GM19239 (cell line): ENCODE results near the gene C9orf50.

Source experiments
- DNase-seq: peaks from one replicate; pipeline ENCODE4 v3.0.0; 2011; ENCODE audit warnings: low spot score; ENCODE audit not compliant: insufficient read length
- FAIRE-seq: peaks from 2 replicates; lab custom pipeline; 2011; peaks lifted over from hg19 to GRCh38; lab: Jason Lieb, UNC

Gene C9orf50

DNA sequence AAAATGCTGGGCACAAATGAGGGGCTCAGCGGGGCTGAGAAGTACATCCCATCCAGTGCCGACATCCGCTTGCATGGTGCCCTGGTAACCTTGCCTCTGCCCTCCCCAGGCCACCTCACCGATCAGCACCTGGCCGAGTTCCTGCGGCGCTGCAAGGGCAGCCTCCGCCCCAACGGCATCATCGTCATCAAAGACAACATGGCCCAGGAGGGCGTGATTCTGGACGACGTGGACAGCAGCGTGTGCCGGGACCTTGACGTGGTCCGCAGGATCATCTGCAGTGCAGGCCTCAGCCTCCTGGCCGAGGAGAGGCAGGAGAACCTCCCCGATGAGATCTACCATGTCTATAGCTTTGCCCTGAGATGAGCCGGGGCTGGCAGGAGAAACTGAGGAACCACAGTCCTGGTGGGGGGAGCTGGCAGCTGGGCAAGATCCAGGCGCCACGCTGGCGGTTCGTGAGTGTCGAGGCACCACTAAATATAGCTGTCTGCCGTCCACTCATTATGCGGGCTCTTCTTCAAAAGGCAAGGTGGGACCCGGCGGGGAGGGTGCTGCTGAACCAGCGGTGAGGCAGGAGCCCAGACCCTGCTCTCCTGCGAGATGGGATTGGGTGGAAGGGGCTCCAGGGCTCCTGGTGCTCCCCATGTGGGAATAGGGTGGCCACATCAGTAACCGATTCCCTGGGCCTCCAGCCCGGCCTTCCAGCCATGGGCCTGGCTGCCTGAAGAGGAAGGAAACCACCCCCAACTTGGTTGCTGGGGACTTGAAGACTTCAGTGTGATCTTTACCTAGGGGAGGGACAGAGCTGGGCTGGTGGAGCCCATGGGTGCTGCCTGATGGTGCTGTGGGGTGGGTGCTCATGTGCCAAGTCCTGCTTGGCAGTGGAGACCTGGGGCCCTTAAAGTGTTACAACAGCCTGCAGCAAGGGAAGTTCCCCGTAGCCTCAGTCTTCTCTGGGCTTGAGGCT lies 14.5 kb upstream of the C9orf50 start:
- DNase-seq (no peak), FAIRE-seq (no peak)

DNA sequence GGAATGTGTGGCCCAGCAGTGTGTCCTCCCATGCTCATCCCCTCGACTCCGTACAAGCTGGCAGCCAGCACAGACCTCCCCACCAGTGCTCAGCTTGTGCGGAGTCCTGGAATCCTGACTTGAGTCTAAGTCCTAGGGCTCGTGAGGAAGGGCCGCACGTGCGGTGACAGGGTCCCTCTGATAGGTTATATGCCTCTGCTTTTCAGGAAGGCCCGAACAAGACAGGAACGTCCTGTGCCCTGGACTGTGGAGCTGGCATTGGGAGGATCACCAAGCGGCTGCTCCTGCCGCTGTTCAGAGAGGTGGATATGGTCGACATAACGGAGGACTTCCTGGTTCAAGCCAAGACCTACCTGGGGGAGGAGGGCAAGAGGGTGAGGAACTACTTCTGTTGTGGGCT lies 12.9 kb upstream of the C9orf50 start:
- FAIRE-seq = no peak
- DNase-seq = no peak

DNA sequence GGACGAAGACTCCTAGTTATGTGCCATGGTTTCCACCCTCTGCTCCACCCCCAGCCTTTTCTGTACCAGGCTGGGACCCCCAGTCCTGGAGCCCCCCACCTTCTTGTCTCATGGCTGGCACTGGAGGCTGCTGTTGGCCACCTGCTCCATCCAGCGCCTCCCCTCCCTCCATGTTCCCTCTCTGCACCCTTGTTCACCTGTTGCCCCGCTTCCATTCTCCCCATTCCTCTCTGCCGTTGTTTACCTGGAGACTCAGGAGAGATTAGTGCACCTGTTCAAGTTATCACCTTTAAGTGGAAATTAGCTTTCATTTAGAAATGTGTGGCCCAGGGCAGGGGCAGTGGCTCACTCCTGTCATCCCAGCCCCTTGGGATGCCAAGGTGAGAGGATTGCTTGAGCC lies 12.3 kb upstream of the C9orf50 start:
- FAIRE-seq = no peak

DNA sequence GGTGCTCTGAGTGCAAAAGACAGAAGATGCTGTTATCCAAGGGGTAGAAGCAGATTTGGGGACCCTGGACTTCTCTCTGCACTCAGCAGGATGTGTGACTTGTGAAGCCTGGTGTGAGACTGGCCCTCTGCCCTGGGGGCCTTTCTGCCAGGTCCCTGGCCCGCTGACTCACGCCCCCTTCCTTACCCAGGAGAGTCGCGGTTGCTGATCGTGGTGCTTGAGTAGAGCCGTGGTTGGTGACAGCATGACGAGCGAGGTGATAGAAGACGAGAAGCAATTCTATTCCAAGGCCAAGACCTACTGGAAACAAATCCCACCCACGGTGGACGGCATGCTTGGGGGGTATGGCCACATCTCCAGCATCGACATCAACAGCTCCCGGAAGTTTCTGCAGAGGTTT lies 11.6 kb upstream of the C9orf50 start:
- no peak for FAIRE-seq
- no peak for DNase-seq

More for the DNA sequence above, 12.3 kb upstream of the C9orf50 start:
- no peak for DNase-seq

DNA sequence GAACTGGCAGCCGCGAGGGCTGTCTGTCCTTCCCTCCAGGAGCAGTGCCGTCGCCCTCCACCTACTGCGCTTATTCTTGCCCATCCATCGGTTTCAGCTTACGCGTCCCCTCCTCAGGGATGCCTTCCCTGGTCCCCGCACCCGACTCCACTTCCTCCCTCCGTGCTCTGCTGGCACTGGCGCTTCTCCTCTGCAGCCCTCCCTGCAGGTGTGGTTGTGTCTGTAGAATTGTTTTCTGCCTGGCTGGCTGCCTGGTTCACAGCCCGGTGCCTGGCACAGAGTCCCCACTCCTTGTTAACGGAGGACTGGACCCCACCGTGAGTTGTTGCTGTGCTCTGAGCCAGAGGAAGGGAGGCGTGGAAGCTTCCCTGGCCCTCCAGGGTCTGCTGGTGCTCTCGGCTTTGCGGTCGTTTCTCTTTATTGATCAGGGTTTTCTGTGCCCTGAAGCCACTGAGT lies 10.8 kb upstream of the C9orf50 start:
- no peak for FAIRE-seq
- DNase-seq = no peak

DNA sequence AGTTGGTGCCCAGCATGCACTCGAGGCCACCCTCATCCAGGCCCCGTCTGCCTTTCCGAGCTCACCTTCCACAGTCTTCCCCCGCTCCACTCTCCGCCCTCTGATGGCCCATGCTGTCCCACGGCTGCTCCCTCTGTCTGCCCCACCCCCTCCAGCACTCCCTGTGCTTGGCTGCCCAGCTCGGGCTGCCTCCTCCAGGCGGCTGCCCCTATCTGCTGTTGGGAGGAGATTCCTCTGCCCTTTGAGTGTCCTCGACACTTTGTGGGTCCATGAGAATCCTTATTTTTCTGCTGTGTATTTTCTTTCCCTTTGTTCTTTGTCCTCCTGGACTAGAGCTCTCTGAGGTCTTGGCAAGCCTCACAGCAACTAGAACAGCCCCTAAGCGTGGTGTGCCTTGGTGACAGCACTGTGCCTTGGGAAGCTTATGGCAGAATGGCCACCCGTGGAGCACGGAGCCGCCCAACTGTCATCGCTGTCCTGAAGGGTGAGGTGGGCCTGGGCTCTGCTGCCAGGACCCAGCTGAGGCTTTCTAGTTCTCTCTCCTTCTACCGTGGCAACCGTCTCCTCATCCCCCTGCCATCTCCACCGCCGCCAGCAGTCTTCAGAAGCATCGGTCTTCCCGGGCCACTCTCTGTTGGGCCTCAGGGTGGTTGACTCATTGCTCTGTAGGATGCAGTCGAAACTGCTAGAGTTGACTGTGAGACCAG lies 10.2 kb upstream of the C9orf50 start:
- DNase-seq (no peak), FAIRE-seq (no peak)

DNA sequence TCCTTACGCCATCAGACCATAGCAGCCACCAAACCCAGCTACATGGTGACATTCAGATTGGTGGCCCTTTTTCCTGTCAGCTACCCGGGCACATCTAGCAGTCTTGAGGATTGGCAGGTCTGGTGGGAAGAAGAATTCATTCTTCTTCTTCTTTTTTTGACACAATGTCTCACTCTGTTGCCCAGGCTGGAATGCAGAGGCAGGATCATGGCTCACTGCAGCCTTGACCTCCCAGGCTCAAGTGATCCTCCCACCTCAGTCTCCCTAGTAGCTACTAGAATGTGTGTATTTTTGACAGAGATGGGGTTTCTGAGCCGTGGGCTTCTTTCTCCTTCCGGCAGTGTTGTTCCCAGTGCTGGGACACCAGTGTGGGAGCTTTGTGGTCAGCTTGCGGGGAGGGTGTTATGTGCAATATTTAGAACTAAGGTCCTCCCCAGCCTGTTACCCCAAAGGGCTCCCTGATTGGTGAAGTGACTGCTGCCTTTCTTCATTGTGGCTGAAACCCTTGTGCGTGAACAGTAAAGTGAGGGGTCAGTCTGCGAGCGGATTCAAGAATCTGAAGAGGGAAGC lies 8.4 kb upstream of the C9orf50 start:
- FAIRE-seq (no peak), DNase-seq (no peak)

GRCh38 chr9:129628709-129629108 lies 7.8 kb upstream of the C9orf50 start:
- no peak for FAIRE-seq
- DNase-seq = no peak

DNA sequence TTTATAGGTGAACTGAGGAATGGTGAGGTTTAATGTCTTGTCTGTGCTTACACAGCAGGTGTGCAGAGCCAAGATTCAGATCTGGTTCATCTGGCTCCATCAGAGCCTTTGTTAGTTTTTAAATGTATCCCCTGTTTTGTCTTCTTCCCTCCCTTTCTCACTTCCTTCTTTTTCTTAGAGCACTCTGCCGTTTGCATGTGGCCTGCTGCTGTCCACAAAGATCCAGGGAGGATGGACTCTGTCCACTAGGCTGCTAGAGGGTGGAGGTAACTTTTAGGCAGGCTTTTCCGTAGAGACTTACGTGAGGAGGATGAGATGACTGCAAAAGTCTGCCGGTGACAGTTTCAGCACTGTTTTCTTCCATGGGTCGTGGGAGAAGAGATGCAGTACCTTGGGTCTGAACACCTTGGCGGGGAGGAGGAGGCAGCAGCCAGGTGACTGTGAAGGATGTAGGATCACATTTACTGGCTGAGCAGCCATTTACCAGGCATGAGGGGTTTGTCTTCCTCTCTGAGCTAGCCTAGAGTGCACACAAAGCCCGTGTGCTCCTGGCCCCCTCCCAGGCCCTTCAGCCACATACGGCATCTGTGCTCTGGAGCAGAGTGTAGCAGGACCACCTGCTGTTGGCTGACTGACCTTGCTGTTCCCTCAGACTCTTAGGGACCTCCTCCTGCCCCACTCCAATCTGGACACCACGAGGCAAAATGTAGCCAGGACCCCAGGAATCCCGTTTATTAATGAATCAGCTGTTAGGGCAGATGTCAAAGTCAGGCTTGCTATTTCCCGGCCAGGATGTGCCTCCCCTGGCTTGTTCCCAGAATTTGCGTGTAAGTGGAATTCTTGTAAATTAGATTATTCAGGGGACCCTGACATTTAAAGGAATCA lies 6.9 kb upstream of the C9orf50 start:
- no peak for DNase-seq
- no peak for FAIRE-seq

- no peak for DNase-seq
- peak; percentile 60 for FAIRE-seq
Measured at GRCh38 chr9:129626625-129627284, 5.9 kb upstream of the C9orf50 start.

DNA sequence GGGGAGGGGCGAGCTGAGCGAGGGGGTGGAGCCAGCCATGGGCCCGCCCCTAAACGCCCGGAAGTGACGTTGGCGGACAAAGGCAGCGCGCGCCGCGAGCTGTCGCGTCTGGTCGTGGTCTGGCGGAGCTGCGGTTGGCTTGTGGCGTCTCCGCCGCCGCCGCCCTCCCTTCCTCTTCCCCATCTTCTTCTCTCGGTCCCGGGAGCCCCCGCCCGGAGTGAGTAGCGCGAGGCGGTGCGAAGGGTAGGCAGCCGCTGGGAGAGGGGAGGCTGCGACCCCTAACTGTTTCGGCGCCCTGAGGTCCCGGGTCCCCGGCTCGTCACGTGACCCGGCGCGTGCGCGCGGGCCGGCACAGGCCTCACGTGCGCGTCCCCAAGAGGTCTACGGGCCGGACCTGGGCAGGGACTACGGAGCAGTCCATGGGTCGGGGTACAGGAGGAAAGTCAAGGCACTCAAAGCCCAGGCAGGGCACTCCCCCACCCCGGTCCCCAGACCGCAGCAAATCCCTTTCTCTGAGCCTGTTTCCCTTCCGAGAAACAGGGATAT lies 5.3 kb upstream of the C9orf50 start, which contains the start of gene NTMT1:
TSS of gene NTMT1 (plus strand) at position 85 of the 546 bp plus-strand sequence. CDS start 6,541 bp downstream, outside the sequence.
- DNase-seq = peak; percentile 89
- peak; percentile 54 for FAIRE-seq

GRCh38 chr9:129624947-129625346 lies 4.0 kb upstream of the C9orf50 start:
- no peak for FAIRE-seq
- no peak for DNase-seq

- DNase-seq = peak; percentile 75
- no peak for FAIRE-seq
Measured at GRCh38 chr9:129624168-129624759, 3.4 kb upstream of the C9orf50 start.

DNA sequence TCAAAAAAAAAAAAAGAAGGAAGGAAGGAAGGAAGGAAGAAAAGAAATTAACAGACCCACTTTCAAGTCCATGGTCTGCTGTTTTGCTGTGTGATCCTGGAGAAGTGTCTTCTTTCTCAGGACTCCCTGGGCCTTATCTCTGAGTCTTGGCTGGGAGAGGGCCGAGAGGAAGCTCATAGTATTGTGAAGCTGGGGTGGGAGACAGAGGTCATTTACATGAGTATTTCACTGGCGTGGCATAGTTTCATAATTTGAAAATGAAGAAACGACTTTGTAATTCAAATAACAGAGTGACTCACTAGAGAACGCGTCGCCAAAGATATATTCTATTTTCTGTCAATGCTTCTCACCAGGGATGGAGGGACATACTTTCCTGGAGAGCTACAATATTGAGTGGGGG lies 2.4 kb upstream of the C9orf50 start:
- no peak for FAIRE-seq
- no peak for DNase-seq

DNA sequence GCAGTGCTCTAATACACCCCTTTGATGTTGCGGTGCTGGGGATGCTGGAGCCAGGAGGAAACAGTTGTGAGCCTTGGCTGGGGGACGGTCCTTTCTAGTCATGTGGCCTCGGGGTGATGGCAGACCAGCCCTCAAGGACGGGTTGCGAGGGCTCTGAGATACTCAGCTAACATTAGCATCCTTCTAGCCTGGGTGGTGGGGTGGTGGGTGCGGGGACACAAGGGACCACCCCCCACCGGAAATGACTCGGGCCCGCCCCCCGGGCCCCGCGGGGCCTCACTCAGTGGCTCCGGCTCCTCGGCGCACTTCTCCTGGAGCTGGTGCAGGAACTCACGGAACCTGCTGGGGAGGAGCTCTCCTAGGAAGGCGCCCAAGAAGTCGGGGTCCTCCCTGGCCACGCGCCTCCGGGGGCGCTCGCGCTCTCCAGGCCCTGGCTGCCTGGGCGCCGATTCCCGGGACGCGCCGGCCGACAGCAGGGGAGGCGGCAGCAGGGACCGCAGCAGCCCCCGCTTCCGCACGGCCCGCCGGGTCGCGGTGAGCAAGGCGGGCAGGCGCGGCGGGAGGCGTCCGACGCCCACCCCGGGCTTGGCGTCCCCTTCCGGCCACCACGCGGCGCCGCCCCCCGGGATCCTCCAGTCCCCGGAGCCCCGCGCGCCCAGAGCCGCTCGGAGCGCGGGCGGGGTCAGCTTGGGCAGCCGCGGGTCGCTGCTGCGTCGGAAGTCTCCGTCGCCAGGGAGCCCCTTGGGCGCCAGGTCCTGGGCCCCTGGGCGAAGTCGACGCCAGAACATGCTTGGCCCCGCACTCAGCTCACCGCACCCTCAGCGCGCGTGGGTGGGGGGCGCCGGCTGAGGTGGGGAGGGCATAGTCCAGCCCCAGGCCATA lies 873 bp downstream of the C9orf50 start:
- no peak for DNase-seq
- no peak for FAIRE-seq

- no peak for DNase-seq
- no peak for FAIRE-seq
Measured at GRCh38 chr9:129617167-129617566, 3.7 kb downstream of the C9orf50 start.

DNA sequence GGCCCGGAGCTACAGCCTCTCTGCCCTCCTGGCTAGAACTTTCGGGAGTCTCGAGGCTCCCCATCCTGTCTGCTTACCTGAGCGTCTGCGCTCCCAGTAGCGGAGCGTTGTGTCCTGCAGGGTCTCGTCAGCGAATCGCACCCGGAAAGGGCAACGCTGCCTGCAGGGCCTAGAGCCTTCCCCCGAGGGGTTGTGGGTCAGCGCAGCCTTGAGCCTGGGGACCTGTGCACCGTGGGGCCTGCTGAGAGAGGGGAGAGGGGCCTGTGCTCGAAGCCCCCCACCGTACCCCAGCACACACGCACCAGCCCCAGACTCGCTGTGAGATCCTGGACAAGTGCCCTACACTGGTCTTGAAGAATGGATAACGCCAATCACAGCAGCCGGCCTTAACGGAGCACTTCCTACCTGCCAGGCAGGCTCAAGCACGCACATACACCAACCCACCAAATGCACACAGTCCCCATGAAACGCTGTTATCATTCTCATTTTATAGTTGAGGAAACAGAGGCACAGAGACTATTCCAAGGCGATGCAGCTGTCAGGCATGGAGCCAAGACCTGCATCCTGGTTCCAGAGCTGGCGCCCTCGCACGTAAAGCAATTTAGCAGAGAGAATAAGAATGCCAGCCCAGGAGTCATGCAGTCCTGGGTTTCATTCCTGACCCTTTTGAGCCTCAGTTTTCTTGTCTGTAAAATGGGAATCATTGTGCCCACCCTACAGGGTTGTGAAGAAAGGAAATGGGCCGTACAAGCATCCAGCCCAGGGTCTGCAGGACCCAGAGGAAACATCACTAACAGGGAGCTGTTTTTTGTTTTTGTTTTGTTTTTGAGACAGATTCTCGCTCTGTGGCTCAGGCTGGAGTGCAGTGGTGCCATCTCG lies 5.3 kb downstream of the C9orf50 start:
- DNase-seq (no peak), FAIRE-seq (no peak)
